CD4-positive, alpha-beta T cell (primary cell): Measurements from ENCODE around the gene PCSK2. TPM values are rescaled to one million over a fixed set of nuclear protein-coding genes. Genes with fewer than 3 reads are reported as not detected.

Experiments used
- ATAC-seq: fragments of 200-7000 bp; cut with Tn5 transposase; one replicate; pipeline ENCODE4 v1.10.0; 2022; ENCODE audit warnings: mild to moderate bottlenecking; ENCODE audit not compliant: poor library complexity
- CTCF ChIA-PET: fragments of 350-600 bp; sonication (Branson Sonifier 250); formaldehyde crosslinking; loops from one replicate; lab custom pipeline; 2021; ENCODE audit warnings: antibody characterized with exemption, inconsistent platforms; lab: Charles Lee
- POLR2A ChIA-PET: fragments of 350-600 bp; sonication (Branson Sonifier 250); formaldehyde crosslinking; loops from one replicate; lab custom pipeline; 2021; ENCODE audit warnings: antibody characterized with exemption, inconsistent platforms; lab: Charles Lee
- DNase-seq, 14 experiments: peaks; one replicate each; pipeline ENCODE4 v3.0.0-alpha.2; 2013 to 2020; ENCODE audit warnings: mixed read lengths in 2 of 14
- H3K27ac ChIP-seq, 2 donors: one replicate each; pipeline versions ENCODE4 v1.5.1 to v1.7.0; 2013; ENCODE audit warnings: low read length in 2 of 2, low read depth in 1 of 2, mild to moderate bottlenecking in 1 of 2
- H3K27me3 ChIP-seq, 2 experiments: 1 replicate in 1 of 2; 2 replicates in 1 of 2; pipeline versions ENCODE4 v1.6.1 to v1.7.0; 2013; ENCODE audit warnings: low read length in 2 of 2, control low read depth in 1 of 2, mild to moderate bottlenecking in 1 of 2, moderate library complexity in 1 of 2; ENCODE audit not compliant: insufficient read depth in 2 of 2, control insufficient read depth in 1 of 2
- H3K36me3 ChIP-seq: one replicate; pipeline ENCODE4 v1.6.1; 2013; ENCODE audit warnings: low read length, control low read depth; ENCODE audit not compliant: insufficient read depth
- H3K4me1 ChIP-seq: one replicate; pipeline ENCODE4 v1.6.1; 2013; ENCODE audit warnings: low read length, control low read depth; ENCODE audit not compliant: insufficient read depth
- H3K4me3 ChIP-seq: one replicate; pipeline ENCODE4 v1.5.1; 2013; ENCODE audit warnings: mild to moderate bottlenecking, low read length, moderate library complexity
- H3K9me3 ChIP-seq, 2 experiments: 1 replicate in 1 of 2; 2 replicates in 1 of 2; pipeline versions ENCODE4 v1.6.1 to v1.7.0; 2013; ENCODE audit warnings: low read length in 2 of 2, mild to moderate bottlenecking in 2 of 2, control low read depth in 1 of 2, moderate library complexity in 1 of 2; ENCODE audit not compliant: control insufficient read depth in 1 of 2, insufficient read depth in 1 of 2
- H3K27ac Mint-ChIP-seq: one replicate; pipeline ENCODE4 v1.8.0; 2020; ENCODE audit warnings: mixed read lengths
- H3K27me3 Mint-ChIP-seq: one replicate; pipeline ENCODE4 v1.8.0; 2021; ENCODE audit warnings: mixed read lengths
- H3K36me3 Mint-ChIP-seq: one replicate; pipeline ENCODE4 v1.8.0; 2021; ENCODE audit warnings: low read depth, mixed read lengths
- H3K4me1 Mint-ChIP-seq: one replicate; pipeline ENCODE4 v1.8.0; 2021; ENCODE audit warnings: low read depth, mixed read lengths
- H3K4me3 Mint-ChIP-seq: one replicate; pipeline ENCODE4 v1.8.0; 2020; ENCODE audit warnings: mild to moderate bottlenecking, mixed read lengths
- H3K9me3 Mint-ChIP-seq: one replicate; pipeline ENCODE4 v1.8.0; 2020; ENCODE audit warnings: mixed read lengths
- CTCF ChIP-seq: fragments of 200-600 bp; IDR thresholded peaks from one replicate; pipeline ENCODE4 v1.8.0; 2022; ENCODE audit warnings: antibody characterized with exemption, mild to moderate bottlenecking
- intact Hi-C, 2 experiments: fragments of 100-400 bp; cut with DNase I in 1 of 2; cut with micrococcal nuclease in 1 of 2; formaldehyde crosslinking; loops; one replicate each; pipeline versions ENCODE4 v1.15.1 to v1.9.0; 2023 to 2025; cut with DNase I, micrococcal nuclease
- total RNA-seq, 174 experiments: library from RNA in 2 of 174; stranded (reverse) in 2 of 174; gene quantifications; one replicate each; pipeline ENCODE4 v1.2.3 and lab custom pipeline; 2021 to 2026

Gene PCSK2
- total RNA-seq, 2 experiments from 2014 or later: not detected

GRCh38 chr20:17453592-17453991, 226.8 kb downstream of the PCSK2 start:
- intact Hi-C loops: no loop called here
- H3K36me3 Mint-ChIP-seq: no peaks in the 10 kb centered on the region
- POLR2A ChIA-PET: no interaction called here
- no peaks in the 10 kb centered on the region for H3K9me3 Mint-ChIP-seq
- H3K4me1 Mint-ChIP-seq: no peaks in the 10 kb centered on the region
- no peak overlapping the region for H3K4me3 Mint-ChIP-seq
- TF ChIP-seq CTCF: no peak
- H3K4me3 ChIP-seq: no peak overlapping the region
- CTCF ChIA-PET: no interaction called here
- DNase-seq (no peak), ATAC-seq (no peak)
- H3K27me3 ChIP-seq: peaks cover 7 to 13% of the 10 kb centered on the region in 2 experiments
- H3K27ac Mint-ChIP-seq: no peak overlapping the region
- H3K36me3 ChIP-seq: no peaks in the 10 kb centered on the region
- H3K27ac ChIP-seq: no peak overlapping the region
- H3K27me3 Mint-ChIP-seq: peaks cover 50% of the 10 kb centered on the region
- no peaks in the 10 kb centered on the region for H3K4me1 ChIP-seq
- no peaks in the 10 kb centered on the region for H3K9me3 ChIP-seq

GRCh38 chr20:17456279-17456678, 229.4 kb downstream of the PCSK2 start:
- Histone ChIP-seq H3K27me3 (peaks cover 7 to 13% of the 10 kb centered on the region in 2 experiments), H3K4me3 (no peak overlapping the region), H3K27ac (no peak overlapping the region), H3K4me1 (no peaks in the 10 kb centered on the region), H3K9me3 (no peaks in the 10 kb centered on the region), H3K36me3 (no peaks in the 10 kb centered on the region)
- Mint-ChIP-seq H3K4me1 (no peaks in the 10 kb centered on the region), H3K4me3 (no peak overlapping the region), H3K9me3 (no peaks in the 10 kb centered on the region), H3K27ac (no peak overlapping the region), H3K36me3 (no peaks in the 10 kb centered on the region), H3K27me3 (peaks cover 47% of the 10 kb centered on the region)
- intact Hi-C loops: no loop called here
- CTCF ChIA-PET: no interaction called here
- DNase-seq (no peak), ATAC-seq (no peak)
- POLR2A ChIA-PET: no interaction called here
- TF ChIP-seq CTCF: no peak

- no peaks in the 10 kb centered on the region for H3K4me1 ChIP-seq
- H3K4me3 Mint-ChIP-seq: no peak overlapping the region
- intact Hi-C loops: no loop called here
- no peak for TF ChIP-seq CTCF
- no peaks in the 10 kb centered on the region for H3K36me3 Mint-ChIP-seq
- ChIA-PET CTCF (no interaction called here), POLR2A (no interaction called here)
- no peaks in the 10 kb centered on the region for H3K36me3 ChIP-seq
- no peaks in the 10 kb centered on the region for H3K9me3 Mint-ChIP-seq
- H3K27me3 ChIP-seq: peaks cover 7 to 13% of the 10 kb centered on the region in 2 experiments
- H3K9me3 ChIP-seq: no peaks in the 10 kb centered on the region
- ATAC-seq (no peak), DNase-seq (no peak)
- H3K4me1 Mint-ChIP-seq: no peaks in the 10 kb centered on the region
- H3K27ac ChIP-seq: no peak overlapping the region
- H3K4me3 ChIP-seq: no peak overlapping the region
- H3K27me3 Mint-ChIP-seq: peaks cover 42% of the 10 kb centered on the region
- no peak overlapping the region for H3K27ac Mint-ChIP-seq
These were observed 230.2 kb downstream of the PCSK2 start for GRCh38 chr20:17457079-17457478.
